Nephron (organoid): ENCODE results near the gene ADCY4.

ENCODE experiments used
- H3K27ac Mint-ChIP-seq, 3 experiments: 2 replicates each; pipeline ENCODE4 v1.8.0; 2020; ENCODE audit warnings: mixed read lengths in 3 of 3, mild to moderate bottlenecking in 2 of 3, moderate library complexity in 1 of 3
- H3K27me3 Mint-ChIP-seq: 2 replicates; pipeline ENCODE4 v1.8.0; 2021; ENCODE audit warnings: low read depth, mild to moderate bottlenecking, moderate library complexity, mixed read lengths
- H3K36me3 Mint-ChIP-seq: 2 replicates; pipeline ENCODE4 v1.8.0; 2020; ENCODE audit warnings: low read depth, mixed read lengths
- H3K4me1 Mint-ChIP-seq: 2 replicates; pipeline ENCODE4 v1.8.0; 2020; ENCODE audit warnings: mixed read lengths
- H3K4me3 Mint-ChIP-seq, 3 experiments: 2 replicates each; pipeline ENCODE4 v1.8.0; 2020; ENCODE audit warnings: mild to moderate bottlenecking in 3 of 3, mixed read lengths in 3 of 3, moderate library complexity in 2 of 3
- H3K9me3 Mint-ChIP-seq: 2 replicates; pipeline ENCODE4 v1.8.0; 2020; ENCODE audit warnings: mixed read lengths
- TF ChIP-seq, protein P1 (sequence below), 3 experiments: fragments of 200-600 bp; sonication (generic); IDR thresholded peaks; one replicate each; pipeline ENCODE4 v1.5.0; 2021; ENCODE audit warnings: antibody characterized with exemption in 3 of 3; ENCODE audit not compliant: unreplicated experiment in 3 of 3

ADCY4 gene

DNA sequence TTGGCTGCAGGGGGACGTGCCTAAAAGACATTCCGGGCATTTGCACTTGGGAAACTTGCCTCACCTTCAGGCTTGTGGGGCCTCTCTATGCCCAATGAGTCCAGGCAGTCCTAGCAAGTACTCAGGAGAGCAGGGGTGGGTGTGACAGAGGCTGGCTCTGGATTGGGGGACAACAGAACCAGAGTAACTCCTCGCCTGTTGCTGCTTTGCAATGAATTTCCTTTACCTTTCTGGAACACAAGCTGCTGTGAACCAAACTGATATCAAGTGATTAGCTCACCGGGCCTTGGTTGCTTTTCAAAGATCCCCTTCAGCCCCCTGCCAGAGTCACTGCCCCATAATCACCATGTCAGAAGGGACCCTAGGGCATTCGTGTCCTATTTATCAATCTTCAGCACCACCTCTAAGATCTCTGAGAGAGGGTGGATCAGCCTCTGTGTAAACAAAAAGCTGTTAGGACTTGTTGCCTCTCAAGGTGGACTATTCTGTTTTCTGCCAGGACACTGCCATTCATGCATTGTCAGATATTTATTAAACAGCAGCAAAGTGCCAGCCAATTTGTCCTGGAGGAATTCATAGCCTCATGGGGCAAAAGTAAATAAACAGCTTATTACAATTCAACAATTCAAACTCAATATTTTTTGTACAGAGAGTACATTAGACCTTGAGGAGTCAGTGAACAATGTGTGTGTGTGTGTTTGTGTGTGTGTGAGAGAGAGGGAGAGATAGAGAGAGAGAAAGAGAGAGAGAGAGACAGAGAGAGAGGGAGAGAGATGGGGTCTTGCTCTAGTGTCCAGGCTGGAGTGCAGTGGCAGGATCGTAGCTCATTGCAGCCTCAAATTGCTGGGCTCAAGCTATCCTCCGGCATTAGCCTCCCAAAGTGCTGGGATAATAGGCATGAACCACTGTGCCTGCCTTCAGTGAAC lies 44.4 kb upstream of the ADCY4 start:
- no peaks in the 10 kb centered on the region for H3K27me3 Mint-ChIP-seq
- peaks cover 21% of the 10 kb centered on the region for H3K36me3 Mint-ChIP-seq
- H3K9me3 Mint-ChIP-seq = no peaks in the 10 kb centered on the region
- peak overlapping the region; percentile 17 to 71 (median 50) for H3K27ac Mint-ChIP-seq
- TF ChIP-seq, protein P1, sequence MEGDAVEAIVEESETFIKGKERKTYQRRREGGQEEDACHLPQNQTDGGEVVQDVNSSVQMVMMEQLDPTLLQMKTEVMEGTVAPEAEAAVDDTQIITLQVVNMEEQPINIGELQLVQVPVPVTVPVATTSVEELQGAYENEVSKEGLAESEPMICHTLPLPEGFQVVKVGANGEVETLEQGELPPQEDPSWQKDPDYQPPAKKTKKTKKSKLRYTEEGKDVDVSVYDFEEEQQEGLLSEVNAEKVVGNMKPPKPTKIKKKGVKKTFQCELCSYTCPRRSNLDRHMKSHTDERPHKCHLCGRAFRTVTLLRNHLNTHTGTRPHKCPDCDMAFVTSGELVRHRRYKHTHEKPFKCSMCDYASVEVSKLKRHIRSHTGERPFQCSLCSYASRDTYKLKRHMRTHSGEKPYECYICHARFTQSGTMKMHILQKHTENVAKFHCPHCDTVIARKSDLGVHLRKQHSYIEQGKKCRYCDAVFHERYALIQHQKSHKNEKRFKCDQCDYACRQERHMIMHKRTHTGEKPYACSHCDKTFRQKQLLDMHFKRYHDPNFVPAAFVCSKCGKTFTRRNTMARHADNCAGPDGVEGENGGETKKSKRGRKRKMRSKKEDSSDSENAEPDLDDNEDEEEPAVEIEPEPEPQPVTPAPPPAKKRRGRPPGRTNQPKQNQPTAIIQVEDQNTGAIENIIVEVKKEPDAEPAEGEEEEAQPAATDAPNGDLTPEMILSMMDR (IDR thresholded peaks at IDR 0.05; ENCODE audit: unreplicated experiment in 3 of 3) = no peak
- peaks cover 31% of the 10 kb centered on the region for H3K4me1 Mint-ChIP-seq
- no peak overlapping the region for H3K4me3 Mint-ChIP-seq

DNA sequence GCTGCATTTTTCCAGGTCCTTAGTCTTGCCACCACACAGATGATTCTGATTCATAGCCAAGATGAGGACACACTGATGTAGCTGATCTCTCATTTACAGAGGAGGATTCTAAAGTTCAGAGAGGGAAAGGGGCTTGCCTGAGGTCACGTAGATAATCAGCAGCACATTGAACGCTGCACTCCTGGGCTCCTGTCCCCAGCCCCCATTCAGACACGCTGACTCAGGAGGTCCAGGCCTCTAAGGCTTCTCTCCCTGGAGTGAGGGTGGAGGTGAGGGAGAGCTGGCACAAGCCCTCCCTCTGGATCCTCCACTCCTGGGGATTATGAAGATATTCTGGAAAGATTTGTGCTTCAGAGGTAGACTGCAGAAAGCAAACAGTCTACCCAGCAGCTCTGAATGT lies 43.5 kb upstream of the ADCY4 start:
- Mint-ChIP-seq H3K9me3 (no peaks in the 10 kb centered on the region), H3K36me3 (peaks cover 31% of the 10 kb centered on the region), H3K4me3 (no peak overlapping the region), H3K27ac (peak overlapping the region; percentile 17 to 50 (median 31)), H3K4me1 (peaks cover 31% of the 10 kb centered on the region), H3K27me3 (no peaks in the 10 kb centered on the region)
- TF ChIP-seq, protein P1 (IDR thresholded peaks at IDR 0.05; ENCODE audit: unreplicated experiment in 3 of 3) = no peak

DNA sequence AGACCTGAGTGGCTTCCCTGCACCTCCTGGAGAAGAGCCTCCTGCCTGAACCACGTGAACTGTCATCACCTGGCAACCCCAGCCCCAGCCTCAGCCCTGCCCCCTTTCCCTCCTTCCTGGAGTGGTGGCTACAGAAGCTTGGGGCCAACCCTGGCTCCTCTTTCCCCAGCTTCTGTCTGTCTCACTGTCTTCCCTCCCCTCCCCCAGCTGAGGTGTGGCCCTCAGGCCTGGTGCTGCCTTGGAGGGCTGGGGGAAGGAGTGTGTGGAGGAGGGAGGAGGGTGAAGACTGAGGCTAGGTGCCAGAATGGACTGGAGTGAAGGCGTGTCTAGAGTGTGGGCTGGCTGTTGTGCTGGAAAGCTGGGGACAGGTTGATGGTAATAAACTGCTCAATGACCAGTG lies 42.8 kb upstream of the ADCY4 start:
- TF ChIP-seq, protein P1 (IDR thresholded peaks at IDR 0.05; ENCODE audit: unreplicated experiment in 3 of 3) = no peak
- no peaks in the 10 kb centered on the region for H3K9me3 Mint-ChIP-seq
- H3K4me3 Mint-ChIP-seq = no peak overlapping the region
- H3K36me3 Mint-ChIP-seq = peaks cover 37% of the 10 kb centered on the region
- H3K4me1 Mint-ChIP-seq = peaks cover 34% of the 10 kb centered on the region
- H3K27ac Mint-ChIP-seq = peak overlapping the region in 1 of 3 experiments; percentile 35
- no peaks in the 10 kb centered on the region for H3K27me3 Mint-ChIP-seq

DNA sequence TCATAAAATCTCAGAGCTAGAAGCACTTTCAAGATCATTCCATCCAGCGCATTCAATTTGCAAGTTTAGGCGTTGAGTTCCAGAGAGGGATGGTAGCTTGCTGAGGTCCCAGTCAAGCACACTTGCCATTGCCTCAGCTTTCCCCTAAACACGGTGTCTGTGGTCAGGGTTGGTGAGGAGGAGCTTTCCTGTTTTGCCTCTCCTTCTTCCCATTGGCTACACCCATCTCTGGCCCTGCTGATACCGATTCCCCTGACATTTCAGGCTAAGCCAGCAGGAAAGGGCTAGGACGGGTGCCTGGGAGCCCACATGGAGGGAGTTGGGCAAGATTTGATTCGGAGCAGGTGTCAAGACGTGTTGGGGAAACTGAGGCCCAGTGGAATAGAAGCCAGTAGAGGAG lies 42.3 kb upstream of the ADCY4 start:
- H3K27ac Mint-ChIP-seq = peak overlapping the region in 2 of 3 experiments; percentile 35 to 50
- TF ChIP-seq, protein P1 (IDR thresholded peaks at IDR 0.05; ENCODE audit: unreplicated experiment in 3 of 3) = no peak
- H3K4me1 Mint-ChIP-seq = peaks cover 34% of the 10 kb centered on the region
- H3K27me3 Mint-ChIP-seq = no peaks in the 10 kb centered on the region
- peaks cover 43% of the 10 kb centered on the region for H3K36me3 Mint-ChIP-seq
- no peaks in the 10 kb centered on the region for H3K9me3 Mint-ChIP-seq
- no peak overlapping the region for H3K4me3 Mint-ChIP-seq

DNA sequence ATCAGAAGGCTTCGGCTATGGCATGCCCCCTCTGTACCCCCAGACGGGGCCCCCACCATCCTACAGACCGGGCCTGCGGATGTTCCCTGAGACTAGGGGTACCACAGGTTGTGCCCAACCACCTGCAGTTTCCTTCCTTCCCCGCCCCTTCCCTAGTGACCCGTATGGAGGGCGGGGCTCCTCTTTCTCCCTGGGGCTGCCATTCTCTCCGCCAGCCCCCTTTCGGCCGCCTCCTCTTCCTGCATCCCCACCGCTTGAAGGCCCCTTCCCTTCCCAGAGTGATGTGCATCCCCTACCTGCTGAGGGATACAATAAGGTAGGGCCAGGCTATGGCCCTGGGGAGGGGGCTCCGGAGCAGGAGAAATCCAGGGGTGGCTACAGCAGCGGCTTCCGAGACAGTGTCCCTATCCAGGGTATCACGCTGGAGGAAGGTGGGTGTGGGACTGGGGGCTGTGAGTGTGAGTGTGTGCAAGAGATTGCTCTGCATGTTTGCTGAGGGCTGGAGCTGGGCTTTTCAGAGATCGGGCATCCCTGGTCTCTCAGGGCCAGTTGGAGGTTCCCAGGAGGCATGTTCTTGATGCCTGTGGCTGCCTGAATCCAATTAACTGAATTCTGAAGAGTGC lies 41.7 kb upstream of the ADCY4 start:
- no peaks in the 10 kb centered on the region for H3K9me3 Mint-ChIP-seq
- H3K36me3 Mint-ChIP-seq = peaks cover 46% of the 10 kb centered on the region
- peaks cover 32% of the 10 kb centered on the region for H3K4me1 Mint-ChIP-seq
- TF ChIP-seq, protein P1 (IDR thresholded peaks at IDR 0.05; ENCODE audit: unreplicated experiment in 3 of 3) = no peak
- no peaks in the 10 kb centered on the region for H3K27me3 Mint-ChIP-seq
- H3K27ac Mint-ChIP-seq = peak overlapping the region in 2 of 3 experiments; percentile 35 to 50
- H3K4me3 Mint-ChIP-seq = no peak overlapping the region
